ENCODE data around the gene POLDIP3.
"Not testable (repeated sequence)": the region's sequence is repeated elsewhere in the genome, so short reads cannot be mapped to it uniquely, and the experiment has no call there.

POLDIP3 gene

GRCh38 chr22:42571068-42571467 lies 43.6 kb downstream of the POLDIP3 start:
- not testable (repeated sequence) for H3K27ac ChIP-seq (ENCODE audit: low read depth, low read length, severe bottlenecking); H3K4me3 ChIP-seq (ENCODE audit: extremely low read depth, insufficient read depth, low read length, poor library complexity, severe bottlenecking); H3K9me3 ChIP-seq (ENCODE audit: control insufficient read depth, low read length); H3K4me1 ChIP-seq (ENCODE audit: control insufficient read depth, insufficient read depth, low read length, poor library complexity, severe bottlenecking)
- H3K36me3 ChIP-seq (ENCODE audit: control insufficient read depth, insufficient read depth, low read length): peaks cover 21% of the 10 kb centered on the region
- 92 to 98% methylated on average over 7 to 10 of the region's 12 CpGs for WGBS, 2 experiments (ENCODE audit: insufficient coverage in 2 of 2)

- H3K9me3 ChIP-seq (ENCODE audit: control insufficient read depth, low read length); H3K4me1 ChIP-seq (ENCODE audit: control insufficient read depth, insufficient read depth, low read length, poor library complexity, severe bottlenecking); H3K27ac ChIP-seq (ENCODE audit: low read depth, low read length, severe bottlenecking); H3K4me3 ChIP-seq (ENCODE audit: extremely low read depth, insufficient read depth, low read length, poor library complexity, severe bottlenecking): not testable (repeated sequence)
- peaks cover 21% of the 10 kb centered on the region for H3K36me3 ChIP-seq (ENCODE audit: control insufficient read depth, insufficient read depth, low read length)
- WGBS, 2 experiments (ENCODE audit: insufficient coverage in 2 of 2): 93 to 98% methylated on average over 3 to 5 of the region's 9 CpGs
Measured at GRCh38 chr22:42570580-42570979, 44.1 kb downstream of the POLDIP3 start.

GRCh38 chr22:42567950-42568349 lies 46.7 kb downstream of the POLDIP3 start:
- H3K4me1 ChIP-seq (ENCODE audit: control insufficient read depth, insufficient read depth, low read length, poor library complexity, severe bottlenecking); H3K4me3 ChIP-seq (ENCODE audit: extremely low read depth, insufficient read depth, low read length, poor library complexity, severe bottlenecking); H3K36me3 ChIP-seq (ENCODE audit: control insufficient read depth, insufficient read depth, low read length); H3K27ac ChIP-seq (ENCODE audit: low read depth, low read length, severe bottlenecking); H3K9me3 ChIP-seq (ENCODE audit: control insufficient read depth, low read length): not testable (repeated sequence)
- 93 to 97% methylated on average over 3 to 4 of the region's 6 CpGs for WGBS, 2 experiments (ENCODE audit: insufficient coverage in 2 of 2)

- WGBS, 2 experiments (ENCODE audit: insufficient coverage in 2 of 2): 95 to 98% methylated on average over 11 to 12 of the region's 12 CpGs
- H3K4me3 ChIP-seq (ENCODE audit: extremely low read depth, insufficient read depth, low read length, poor library complexity, severe bottlenecking): no peak overlapping the region
- H3K4me1 ChIP-seq (ENCODE audit: control insufficient read depth, insufficient read depth, low read length, poor library complexity, severe bottlenecking): peaks cover 9% of the 10 kb centered on the region
- H3K36me3 ChIP-seq (ENCODE audit: control insufficient read depth, insufficient read depth, low read length): no peaks in the 10 kb centered on the region
- no peaks in the 10 kb centered on the region for H3K9me3 ChIP-seq (ENCODE audit: control insufficient read depth, low read length)
- no peak overlapping the region for H3K27ac ChIP-seq (ENCODE audit: low read depth, low read length, severe bottlenecking)
Measured at GRCh38 chr22:42565956-42566355, 48.7 kb downstream of the POLDIP3 start.

- Histone ChIP-seq H3K27ac (ENCODE audit: low read depth, low read length, severe bottlenecking) (no peak overlapping the region), H3K4me1 (ENCODE audit: control insufficient read depth, insufficient read depth, low read length, poor library complexity, severe bottlenecking) (peaks cover 9% of the 10 kb centered on the region), H3K36me3 (ENCODE audit: control insufficient read depth, insufficient read depth, low read length) (no peaks in the 10 kb centered on the region), H3K9me3 (ENCODE audit: control insufficient read depth, low read length) (no peaks in the 10 kb centered on the region), H3K4me3 (ENCODE audit: extremely low read depth, insufficient read depth, low read length, poor library complexity, severe bottlenecking) (no peak overlapping the region)
- 93 to 96% methylated on average over 16 to 17 of the region's 17 CpGs for WGBS, 2 experiments (ENCODE audit: insufficient coverage in 2 of 2)
Measured at GRCh38 chr22:42564699-42565098, 50.0 kb downstream of the POLDIP3 start.

- not testable (repeated sequence) for H3K9me3 ChIP-seq (ENCODE audit: control insufficient read depth, low read length); H3K36me3 ChIP-seq (ENCODE audit: control insufficient read depth, insufficient read depth, low read length); H3K4me3 ChIP-seq (ENCODE audit: extremely low read depth, insufficient read depth, low read length, poor library complexity, severe bottlenecking); H3K4me1 ChIP-seq (ENCODE audit: control insufficient read depth, insufficient read depth, low read length, poor library complexity, severe bottlenecking); H3K27ac ChIP-seq (ENCODE audit: low read depth, low read length, severe bottlenecking)
- whole genome bisulfite sequencing, 2 experiments (ENCODE audit: insufficient coverage in 2 of 2): 100% methylated on average over 2 of the region's 3 CpGs; no CpG with 5 or more reads in 1 of the 2 experiments
Measured at GRCh38 chr22:42563943-42564342, 50.7 kb downstream of the POLDIP3 start.

GRCh38 chr22:42562684-42563083 lies 52.0 kb downstream of the POLDIP3 start:
- Histone ChIP-seq H3K4me3 (ENCODE audit: extremely low read depth, insufficient read depth, low read length, poor library complexity, severe bottlenecking) (no peak overlapping the region), H3K36me3 (ENCODE audit: control insufficient read depth, insufficient read depth, low read length) (no peaks in the 10 kb centered on the region), H3K4me1 (ENCODE audit: control insufficient read depth, insufficient read depth, low read length, poor library complexity, severe bottlenecking) (peaks cover 9% of the 10 kb centered on the region), H3K27ac (ENCODE audit: low read depth, low read length, severe bottlenecking) (no peak overlapping the region), H3K9me3 (ENCODE audit: control insufficient read depth, low read length) (no peaks in the 10 kb centered on the region)
- 81 to 93% methylated on average over 2 of the region's 2 CpGs for WGBS, 2 experiments (ENCODE audit: insufficient coverage in 2 of 2)

- Histone ChIP-seq H3K36me3 (ENCODE audit: control insufficient read depth, insufficient read depth, low read length) (no peaks in the 10 kb centered on the region), H3K4me3 (ENCODE audit: extremely low read depth, insufficient read depth, low read length, poor library complexity, severe bottlenecking) (no peak overlapping the region), H3K27ac (ENCODE audit: low read depth, low read length, severe bottlenecking) (no peak overlapping the region), H3K4me1 (ENCODE audit: control insufficient read depth, insufficient read depth, low read length, poor library complexity, severe bottlenecking) (peaks cover 9% of the 10 kb centered on the region), H3K9me3 (ENCODE audit: control insufficient read depth, low read length) (no peaks in the 10 kb centered on the region)
- WGBS, 2 experiments (ENCODE audit: insufficient coverage in 2 of 2): 74 to 87% methylated on average over 5 to 8 of the region's 8 CpGs
Measured at GRCh38 chr22:42562279-42562678, 52.4 kb downstream of the POLDIP3 start.

- Histone ChIP-seq H3K4me1 (ENCODE audit: control insufficient read depth, insufficient read depth, low read length, poor library complexity, severe bottlenecking) (peaks cover 9% of the 10 kb centered on the region), H3K36me3 (ENCODE audit: control insufficient read depth, insufficient read depth, low read length) (no peaks in the 10 kb centered on the region), H3K9me3 (ENCODE audit: control insufficient read depth, low read length) (no peaks in the 10 kb centered on the region), H3K4me3 (ENCODE audit: extremely low read depth, insufficient read depth, low read length, poor library complexity, severe bottlenecking) (no peak overlapping the region), H3K27ac (ENCODE audit: low read depth, low read length, severe bottlenecking) (no peak overlapping the region)
- 87 to 91% methylated on average over 5 of the region's 5 CpGs for WGBS, 2 experiments (ENCODE audit: insufficient coverage in 2 of 2)
Measured at GRCh38 chr22:42561856-42562255, 52.8 kb downstream of the POLDIP3 start.

GRCh38 chr22:42560781-42561180 lies 53.9 kb downstream of the POLDIP3 start:
- no peaks in the 10 kb centered on the region for H3K9me3 ChIP-seq (ENCODE audit: control insufficient read depth, low read length)
- H3K27ac ChIP-seq (ENCODE audit: low read depth, low read length, severe bottlenecking): no peak overlapping the region
- H3K36me3 ChIP-seq (ENCODE audit: control insufficient read depth, insufficient read depth, low read length): no peaks in the 10 kb centered on the region
- peaks cover 9% of the 10 kb centered on the region for H3K4me1 ChIP-seq (ENCODE audit: control insufficient read depth, insufficient read depth, low read length, poor library complexity, severe bottlenecking)
- H3K4me3 ChIP-seq (ENCODE audit: extremely low read depth, insufficient read depth, low read length, poor library complexity, severe bottlenecking): no peak overlapping the region
- WGBS, 2 experiments (ENCODE audit: insufficient coverage in 2 of 2): 67 to 71% methylated on average over 7 of the region's 7 CpGs

- Histone ChIP-seq H3K36me3 (ENCODE audit: control insufficient read depth, insufficient read depth, low read length) (no peaks in the 10 kb centered on the region), H3K9me3 (ENCODE audit: control insufficient read depth, low read length) (no peaks in the 10 kb centered on the region), H3K27ac (ENCODE audit: low read depth, low read length, severe bottlenecking) (no peak overlapping the region), H3K4me3 (ENCODE audit: extremely low read depth, insufficient read depth, low read length, poor library complexity, severe bottlenecking) (no peak overlapping the region), H3K4me1 (ENCODE audit: control insufficient read depth, insufficient read depth, low read length, poor library complexity, severe bottlenecking) (peaks cover 9% of the 10 kb centered on the region)
- WGBS, 2 experiments (ENCODE audit: insufficient coverage in 2 of 2): 88 to 97% methylated on average over 7 to 8 of the region's 8 CpGs
Measured at GRCh38 chr22:42560381-42560780, 54.3 kb downstream of the POLDIP3 start.
